WTC11 (cell line): ENCODE data around the gene GDF7. TPM values are rescaled to one million over a fixed set of nuclear protein-coding genes. Genes with fewer than 3 reads are reported as not detected.

ENCODE experiments used
- ATAC-seq: fragments of 200-7000 bp; cut with Tn5 transposase; 2 replicates; pipeline ENCODE4 v1.10.0; 2021; ENCODE audit warnings: mild to moderate bottlenecking, moderate library complexity
- CTCF ChIA-PET: fragments of 300-600 bp; sonication (Branson Sonifier 250); formaldehyde crosslinking; loops from one replicate; lab custom pipeline; 2021; ENCODE audit warnings: antibody characterized with exemption; lab: Charles Lee
- POLR2A ChIA-PET: fragments of 350-600 bp; sonication (Branson Sonifier 250); formaldehyde crosslinking; loops from one replicate; lab custom pipeline; 2021; ENCODE audit warnings: antibody characterized with exemption; lab: Charles Lee
- DNase-seq: peaks from one replicate; pipeline ENCODE4 v3.0.0; 2021; ENCODE audit warnings: low spot score
- H3K27ac Mint-ChIP-seq: 2 replicates; pipeline ENCODE4 v1.8.0; 2021; ENCODE audit warnings: mixed read lengths
- H3K27me3 Mint-ChIP-seq: 2 replicates; pipeline ENCODE4 v1.8.0; 2021; ENCODE audit warnings: low read depth, mild to moderate bottlenecking, moderate library complexity, mixed read lengths
- H3K36me3 Mint-ChIP-seq: 2 replicates; pipeline ENCODE4 v1.8.0; 2021; ENCODE audit warnings: mixed read lengths
- H3K4me1 Mint-ChIP-seq: 2 replicates; pipeline ENCODE4 v1.8.0; 2022; ENCODE audit warnings: mixed read lengths
- H3K4me3 Mint-ChIP-seq: 2 replicates; pipeline ENCODE4 v1.8.0; 2021; ENCODE audit warnings: mild to moderate bottlenecking, moderate library complexity, mixed read lengths
- H3K9me3 Mint-ChIP-seq: 2 replicates; pipeline ENCODE4 v1.8.0; 2021; ENCODE audit warnings: mixed read lengths
- ATF1 ChIP-seq: sonication (generic); formaldehyde crosslinking; IDR thresholded peaks from 2 replicates; pipeline ENCODE4 v1.8.1; 2023; ENCODE audit warnings: mild to moderate bottlenecking, moderate library complexity, missing genetic modification reagents
- CBFB ChIP-seq: sonication (generic); formaldehyde crosslinking; IDR thresholded peaks from 2 replicates; pipeline ENCODE4 v1.8.1; 2022; ENCODE audit warnings: mild to moderate bottlenecking, low read depth, missing genetic modification reagents
- CREB1 ChIP-seq: sonication (generic); formaldehyde crosslinking; IDR thresholded peaks from 2 replicates; pipeline ENCODE4 v1.8.0; 2023; ENCODE audit warnings: mild to moderate bottlenecking, missing genetic modification reagents
- CREM ChIP-seq: sonication (generic); formaldehyde crosslinking; IDR thresholded peaks from 2 replicates; pipeline ENCODE4 v1.8.1; 2022; ENCODE audit warnings: mild to moderate bottlenecking, missing genetic modification reagents, moderate library complexity
- FOXJ3 ChIP-seq: sonication (generic); formaldehyde crosslinking; IDR thresholded peaks from 2 replicates; pipeline ENCODE4 v1.9.0; 2021; ENCODE audit warnings: missing genetic modification reagents, mild to moderate bottlenecking, borderline replicate concordance
- FOXP1 ChIP-seq: sonication (generic); formaldehyde crosslinking; IDR thresholded peaks from 2 replicates; pipeline ENCODE4 v1.8.0; 2022; ENCODE audit warnings: missing genetic modification reagents, mild to moderate bottlenecking, moderate library complexity, borderline replicate concordance
- GABPB1 ChIP-seq: sonication (generic); formaldehyde crosslinking; IDR thresholded peaks from 2 replicates; pipeline ENCODE4 v1.8.1; 2023; ENCODE audit warnings: mild to moderate bottlenecking, missing genetic modification reagents
- GTF2I ChIP-seq: fragments of 250-450 bp; sonication (Bioruptor Pico); conservative IDR thresholded peaks from 2 replicates; pipeline ENCODE4 v1.4.0; 2021; ENCODE audit warnings: mild to moderate bottlenecking
- HMGXB4 ChIP-seq: sonication (generic); formaldehyde crosslinking; IDR thresholded peaks from 2 replicates; pipeline ENCODE4 v1.8.1; 2023; ENCODE audit warnings: mild to moderate bottlenecking, moderate library complexity, missing genetic modification reagents
- IRF2 ChIP-seq: sonication (generic); formaldehyde crosslinking; IDR thresholded peaks from 2 replicates; pipeline ENCODE4 v1.8.0; 2022; ENCODE audit warnings: low read depth, missing genetic modification reagents, borderline replicate concordance
- JAZF1 ChIP-seq: fragments of 250-450 bp; sonication (Bioruptor Pico); IDR thresholded peaks from 2 replicates; pipeline ENCODE4 v1.9.0; 2021; ENCODE audit warnings: moderate library complexity, mild to moderate bottlenecking, inconsistent platforms
- KAT7 ChIP-seq: sonication (generic); formaldehyde crosslinking; IDR thresholded peaks from 2 replicates; pipeline ENCODE4 v1.8.1; 2023; ENCODE audit warnings: missing genetic modification reagents, mild to moderate bottlenecking, borderline replicate concordance
- MAX ChIP-seq: sonication (generic); formaldehyde crosslinking; IDR thresholded peaks from 2 replicates; pipeline ENCODE4 v1.8.0; 2022; ENCODE audit warnings: mild to moderate bottlenecking, missing genetic modification reagents
- MXD4 ChIP-seq: fragments of 250-450 bp; sonication (Bioruptor Pico); IDR thresholded peaks from 2 replicates; pipeline ENCODE4 v1.8.0; 2021; ENCODE audit warnings: mild to moderate bottlenecking, moderate library complexity, borderline replicate concordance
- NFATC4 ChIP-seq: fragments of 250-450 bp; sonication (Bioruptor Pico); IDR thresholded peaks from 2 replicates; pipeline ENCODE4 v1.9.0; 2021; ENCODE audit warnings: mild to moderate bottlenecking
- NFYB ChIP-seq: sonication (generic); formaldehyde crosslinking; conservative IDR thresholded peaks from 2 replicates; pipeline ENCODE4 v1.8.0; 2022; ENCODE audit warnings: low read depth, missing genetic modification reagents
- TEAD4 ChIP-seq: sonication (generic); formaldehyde crosslinking; IDR thresholded peaks from 2 replicates; pipeline ENCODE4 v1.8.0; 2022; ENCODE audit warnings: mild to moderate bottlenecking, missing genetic modification reagents
- ZNF138 ChIP-seq: sonication (generic); formaldehyde crosslinking; conservative IDR thresholded peaks from 2 replicates; pipeline ENCODE4 v1.8.1; 2022; ENCODE audit warnings: mild to moderate bottlenecking, moderate library complexity, missing genetic modification reagents
- ZNF263 ChIP-seq: sonication (generic); formaldehyde crosslinking; IDR thresholded peaks from 2 replicates; pipeline ENCODE4 v1.8.1; 2022; ENCODE audit warnings: low read depth, mild to moderate bottlenecking, moderate library complexity, missing genetic modification reagents
- ZNF512 ChIP-seq: sonication (generic); formaldehyde crosslinking; IDR thresholded peaks from 2 replicates; pipeline ENCODE4 v1.8.1; 2022; ENCODE audit warnings: missing genetic modification reagents, borderline replicate concordance
- total RNA-seq: library from RNA; stranded (reverse); gene quantifications from 3 replicates; pipeline ENCODE4 v1.2.3, GENCODE V29; 2021
- TF ChIP-seq, protein P1 (sequence below): sonication (generic); formaldehyde crosslinking; IDR thresholded peaks from 2 replicates; pipeline ENCODE4 v1.8.0; 2023; ENCODE audit warnings: mild to moderate bottlenecking, missing genetic modification reagents
- TF ChIP-seq, protein P2 (sequence below): fragments of 250-450 bp; sonication (Bioruptor Pico); IDR thresholded peaks from 2 replicates; pipeline ENCODE4 v1.9.0; 2021; ENCODE audit warnings: mild to moderate bottlenecking
- TF ChIP-seq, protein P3 (sequence below): sonication (generic); formaldehyde crosslinking; IDR thresholded peaks from 2 replicates; pipeline ENCODE4 v1.8.1; 2023; ENCODE audit warnings: mild to moderate bottlenecking, missing genetic modification reagents, moderate library complexity

Gene GDF7
- total RNA-seq, 1 experiment from 2014 or later: 0.55 TPM

GRCh38 chr2:20667151-20667530 is 197 bp downstream of the GDF7 start (continued):
- TF ChIP-seq, protein P1, sequence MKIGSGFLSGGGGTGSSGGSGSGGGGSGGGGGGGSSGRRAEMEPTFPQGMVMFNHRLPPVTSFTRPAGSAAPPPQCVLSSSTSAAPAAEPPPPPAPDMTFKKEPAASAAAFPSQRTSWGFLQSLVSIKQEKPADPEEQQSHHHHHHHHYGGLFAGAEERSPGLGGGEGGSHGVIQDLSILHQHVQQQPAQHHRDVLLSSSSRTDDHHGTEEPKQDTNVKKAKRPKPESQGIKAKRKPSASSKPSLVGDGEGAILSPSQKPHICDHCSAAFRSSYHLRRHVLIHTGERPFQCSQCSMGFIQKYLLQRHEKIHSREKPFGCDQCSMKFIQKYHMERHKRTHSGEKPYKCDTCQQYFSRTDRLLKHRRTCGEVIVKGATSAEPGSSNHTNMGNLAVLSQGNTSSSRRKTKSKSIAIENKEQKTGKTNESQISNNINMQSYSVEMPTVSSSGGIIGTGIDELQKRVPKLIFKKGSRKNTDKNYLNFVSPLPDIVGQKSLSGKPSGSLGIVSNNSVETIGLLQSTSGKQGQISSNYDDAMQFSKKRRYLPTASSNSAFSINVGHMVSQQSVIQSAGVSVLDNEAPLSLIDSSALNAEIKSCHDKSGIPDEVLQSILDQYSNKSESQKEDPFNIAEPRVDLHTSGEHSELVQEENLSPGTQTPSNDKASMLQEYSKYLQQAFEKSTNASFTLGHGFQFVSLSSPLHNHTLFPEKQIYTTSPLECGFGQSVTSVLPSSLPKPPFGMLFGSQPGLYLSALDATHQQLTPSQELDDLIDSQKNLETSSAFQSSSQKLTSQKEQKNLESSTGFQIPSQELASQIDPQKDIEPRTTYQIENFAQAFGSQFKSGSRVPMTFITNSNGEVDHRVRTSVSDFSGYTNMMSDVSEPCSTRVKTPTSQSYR (CRISPR knock-in tag): no peak
- no peak for TF ChIP-seq CREM (CRISPR knock-in tag)
- TF ChIP-seq GTF2I (CRISPR knock-in tag): no peak
- no peak for TF ChIP-seq TEAD4 (CRISPR knock-in tag)
- no peak for TF ChIP-seq NFYB (CRISPR knock-in tag)
- TF ChIP-seq MXD4: no peak
- TF ChIP-seq CREB1: no peak
- no peak for TF ChIP-seq KAT7 (CRISPR knock-in tag)

DNA sequence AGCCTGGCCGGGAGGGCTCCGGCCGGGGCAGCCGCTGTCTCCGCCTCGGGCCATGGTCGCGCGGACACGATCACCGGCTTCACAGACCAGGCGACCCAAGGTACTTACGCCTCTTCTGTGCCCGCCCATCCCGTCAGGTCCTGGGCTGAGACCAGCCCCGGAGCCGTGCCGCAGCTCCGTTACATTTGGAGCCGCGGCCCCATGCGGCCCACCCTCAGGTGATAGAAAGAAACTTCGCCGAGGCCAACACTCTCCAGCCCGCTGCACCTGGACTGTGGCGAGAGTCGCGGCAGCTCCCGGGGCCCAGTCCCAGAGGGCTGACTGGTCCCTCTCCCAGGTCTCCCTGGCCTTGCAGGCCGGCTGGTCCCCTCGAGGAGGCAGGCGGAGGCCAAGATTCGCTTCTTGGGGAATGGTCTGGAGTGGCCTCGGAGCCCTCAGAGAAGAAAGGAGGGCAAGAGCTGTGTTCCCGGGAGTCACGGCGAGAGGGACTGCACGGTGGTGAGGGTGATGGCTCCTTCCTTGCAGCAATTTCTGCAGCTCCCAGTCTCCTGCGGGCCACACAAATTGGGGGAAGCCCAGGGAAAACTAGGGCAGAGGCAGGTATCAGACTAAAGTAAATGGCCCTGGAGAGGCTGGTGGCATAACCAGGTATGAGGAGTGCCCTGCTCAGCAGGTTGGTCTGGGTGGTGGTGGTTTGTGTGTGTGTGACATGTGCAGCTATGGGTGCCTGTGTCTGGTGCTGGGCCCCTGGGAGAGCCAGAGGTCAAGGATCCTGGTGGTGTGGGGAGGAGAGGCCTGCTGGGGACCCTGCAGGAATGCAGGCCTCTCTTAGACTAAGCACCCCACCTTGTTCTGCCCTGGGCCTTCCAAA is 822 bp downstream of the GDF7 start:
- H3K36me3 Mint-ChIP-seq: no peaks in the 10 kb centered on the region
- CTCF ChIA-PET: interaction anchor here (0.9 to 8.9 kb wide), 4 partner anchors 7 to 296 kb away, joined by 3 to 329 read pairs (median 24); partner anchors contain the start of gene HS1BP3
- TF ChIP-seq GABPB1 (0 out of 2 replicates have a peak, but pooled peaks have one; percentile 24), IRF2 (CRISPR knock-in tag) (no peak), FOXP1 (peak; percentile 45; the same call in 1 of the 2 replicates), MAX (0 out of 2 replicates have a peak, but pooled peaks have one; percentile 36)
- peaks cover 96% of the 10 kb centered on the region for H3K27me3 Mint-ChIP-seq
- H3K4me1 Mint-ChIP-seq: peaks cover 48% of the 10 kb centered on the region
- peak; percentile 3; the same call in 1 of the 2 replicates for ATAC-seq
- DNase-seq: peak; percentile 48
- H3K9me3 Mint-ChIP-seq: no peaks in the 10 kb centered on the region
- POLR2A ChIA-PET: no interaction called here
- peak overlapping the region; percentile 53 for H3K4me3 Mint-ChIP-seq
- H3K27ac Mint-ChIP-seq: no peak overlapping the region

DNA sequence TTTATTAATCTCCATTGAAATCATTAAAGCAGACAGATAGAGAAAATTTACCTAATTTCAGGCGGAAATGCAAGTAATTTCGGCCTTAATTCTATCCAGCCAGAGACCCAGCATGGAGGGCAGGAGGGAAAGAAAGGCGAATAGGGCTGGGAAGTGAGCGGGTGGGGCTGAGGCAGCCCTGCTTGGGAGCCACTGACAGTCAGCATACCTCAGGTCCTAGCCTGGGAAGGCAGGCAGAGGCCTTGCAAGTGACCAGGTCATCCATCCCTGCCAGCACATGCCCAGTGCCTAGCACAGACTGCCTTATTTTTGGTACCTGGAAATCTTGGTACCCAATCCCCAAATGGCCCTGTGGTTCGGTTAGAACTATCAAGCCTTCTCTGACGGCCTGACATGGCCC is 1.5 kb downstream of the GDF7 start:
- Mint-ChIP-seq H3K27ac (no peak overlapping the region), H3K4me3 (peak overlapping the region; percentile 53), H3K4me1 (peaks cover 55% of the 10 kb centered on the region), H3K36me3 (no peaks in the 10 kb centered on the region), H3K27me3 (peaks cover 96% of the 10 kb centered on the region), H3K9me3 (no peaks in the 10 kb centered on the region)
- no peak for ATAC-seq
- CTCF ChIA-PET: interaction anchor here (0.9 to 8.9 kb wide), 2 partner anchors 6 to 295 kb away, joined by 3 to 329 read pairs; no protein-coding TSS in a partner anchor
- POLR2A ChIA-PET: no interaction called here
- no peak for DNase-seq
- TF ChIP-seq, protein P2, sequence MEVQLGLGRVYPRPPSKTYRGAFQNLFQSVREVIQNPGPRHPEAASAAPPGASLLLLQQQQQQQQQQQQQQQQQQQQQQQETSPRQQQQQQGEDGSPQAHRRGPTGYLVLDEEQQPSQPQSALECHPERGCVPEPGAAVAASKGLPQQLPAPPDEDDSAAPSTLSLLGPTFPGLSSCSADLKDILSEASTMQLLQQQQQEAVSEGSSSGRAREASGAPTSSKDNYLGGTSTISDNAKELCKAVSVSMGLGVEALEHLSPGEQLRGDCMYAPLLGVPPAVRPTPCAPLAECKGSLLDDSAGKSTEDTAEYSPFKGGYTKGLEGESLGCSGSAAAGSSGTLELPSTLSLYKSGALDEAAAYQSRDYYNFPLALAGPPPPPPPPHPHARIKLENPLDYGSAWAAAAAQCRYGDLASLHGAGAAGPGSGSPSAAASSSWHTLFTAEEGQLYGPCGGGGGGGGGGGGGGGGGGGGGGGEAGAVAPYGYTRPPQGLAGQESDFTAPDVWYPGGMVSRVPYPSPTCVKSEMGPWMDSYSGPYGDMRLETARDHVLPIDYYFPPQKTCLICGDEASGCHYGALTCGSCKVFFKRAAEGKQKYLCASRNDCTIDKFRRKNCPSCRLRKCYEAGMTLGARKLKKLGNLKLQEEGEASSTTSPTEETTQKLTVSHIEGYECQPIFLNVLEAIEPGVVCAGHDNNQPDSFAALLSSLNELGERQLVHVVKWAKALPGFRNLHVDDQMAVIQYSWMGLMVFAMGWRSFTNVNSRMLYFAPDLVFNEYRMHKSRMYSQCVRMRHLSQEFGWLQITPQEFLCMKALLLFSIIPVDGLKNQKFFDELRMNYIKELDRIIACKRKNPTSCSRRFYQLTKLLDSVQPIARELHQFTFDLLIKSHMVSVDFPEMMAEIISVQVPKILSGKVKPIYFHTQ (CRISPR knock-in tag): no peak
- TF ChIP-seq HMGXB4 (CRISPR knock-in tag) (no peak), NFATC4 (CRISPR knock-in tag) (no peak), ZNF263 (CRISPR knock-in tag) (no peak), ATF1 (CRISPR knock-in tag) (no peak), FOXJ3 (CRISPR knock-in tag) (no peak), ZNF512 (CRISPR knock-in tag) (no peak), JAZF1 (no peak), CBFB (CRISPR knock-in tag) (no peak), ZNF138 (CRISPR knock-in tag) (no peak)
- TF ChIP-seq, protein P3, sequence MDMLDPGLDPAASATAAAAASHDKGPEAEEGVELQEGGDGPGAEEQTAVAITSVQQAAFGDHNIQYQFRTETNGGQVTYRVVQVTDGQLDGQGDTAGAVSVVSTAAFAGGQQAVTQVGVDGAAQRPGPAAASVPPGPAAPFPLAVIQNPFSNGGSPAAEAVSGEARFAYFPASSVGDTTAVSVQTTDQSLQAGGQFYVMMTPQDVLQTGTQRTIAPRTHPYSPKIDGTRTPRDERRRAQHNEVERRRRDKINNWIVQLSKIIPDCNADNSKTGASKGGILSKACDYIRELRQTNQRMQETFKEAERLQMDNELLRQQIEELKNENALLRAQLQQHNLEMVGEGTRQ (CRISPR knock-in tag): no peak
